NK-92 treated with Interleukin-12 subunit alpha and Interleukin-12 subunit beta, amount 100 ng/mL, for 24 hours (cell line): ENCODE data around the gene EXOC4.
"Not testable (repeated sequence)": the region's sequence is repeated elsewhere in the genome, so short reads cannot be mapped to it uniquely, and the experiment has no call there.

Source experiments
- DNase-seq: peaks from one replicate; lab custom pipeline; 2025; lab: John Stamatoyannopoulos, UW

EXOC4 gene

DNA sequence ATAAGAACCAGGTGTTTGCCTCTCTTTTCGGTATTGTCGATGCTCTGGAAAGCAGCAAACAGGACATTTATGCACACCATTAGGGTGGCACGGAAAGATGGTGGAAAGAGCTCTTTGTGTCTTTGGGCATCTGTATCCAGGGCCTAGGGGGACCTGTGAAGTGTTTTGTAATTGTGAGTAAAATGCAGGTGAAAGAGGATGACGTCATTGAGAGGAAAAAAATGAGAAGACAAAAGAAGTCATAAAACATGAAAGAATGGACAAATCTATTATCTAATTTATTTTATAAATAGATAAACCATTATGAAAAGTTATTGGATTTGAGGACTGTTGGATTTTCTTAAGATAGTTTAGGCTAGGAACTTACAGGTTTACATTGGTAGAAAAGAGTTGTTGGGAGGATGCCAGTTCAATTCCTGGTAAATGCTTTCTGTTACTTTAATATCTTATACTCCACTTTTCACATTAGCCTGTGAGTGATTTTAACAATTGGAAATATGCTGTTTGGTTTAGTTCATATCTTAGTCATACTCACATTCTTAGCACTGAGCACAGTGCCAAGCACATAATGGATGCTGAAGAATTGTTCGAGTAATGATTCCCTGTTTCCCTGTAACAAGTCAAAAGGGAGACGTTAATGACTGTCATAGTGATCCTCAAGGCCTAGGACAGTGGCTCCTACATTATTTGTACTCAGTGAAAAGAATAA is 62.6 kb downstream of the EXOC4 start:
- DNase-seq: no peak

DNA sequence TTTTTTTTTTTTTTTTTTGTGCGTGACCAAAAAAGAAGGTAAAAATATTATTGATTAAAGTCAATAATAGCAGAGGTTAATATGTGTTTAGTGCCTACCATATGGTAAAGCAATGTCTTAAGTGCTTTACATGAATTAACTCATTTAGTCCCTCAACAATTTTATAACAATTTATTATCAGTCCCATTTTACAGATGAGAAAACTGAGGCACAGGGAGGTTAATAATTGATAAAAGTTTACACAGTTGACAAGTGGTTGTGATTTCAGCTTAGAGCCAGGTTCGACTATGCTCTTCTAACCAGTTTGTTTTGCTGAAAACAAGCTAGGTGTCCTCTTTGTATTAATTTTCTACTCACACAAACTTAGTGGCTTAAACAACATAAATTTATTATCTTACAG is 67.0 kb downstream of the EXOC4 start:
- no peak for DNase-seq

- DNase-seq: no peak
Observed at GRCh38 chr7:133320891-133321290, 68.0 kb downstream of the EXOC4 start.

DNA sequence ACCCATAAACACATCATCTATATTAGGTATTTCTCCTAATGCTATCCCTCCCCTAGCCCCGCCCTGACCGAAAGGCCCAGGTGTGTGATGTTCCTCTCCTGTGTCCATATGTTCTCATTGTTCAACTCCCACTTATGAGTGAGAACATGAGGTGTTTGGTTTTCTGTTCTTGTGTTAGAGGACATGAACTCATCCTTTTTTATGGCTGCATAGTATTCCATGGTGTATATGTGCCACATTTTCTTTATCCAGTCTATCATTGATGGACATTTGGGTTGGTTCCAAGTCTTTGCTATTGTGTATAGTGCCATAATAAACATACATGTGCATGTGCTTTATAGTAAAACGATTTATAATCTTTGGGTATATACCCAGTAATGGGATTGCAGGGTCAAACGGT is 68.5 kb downstream of the EXOC4 start:
- DNase-seq: not testable (repeated sequence)

- DNase-seq: not testable (repeated sequence)
Observed at GRCh38 chr7:133326745-133327144, 73.9 kb downstream of the EXOC4 start.

DNA sequence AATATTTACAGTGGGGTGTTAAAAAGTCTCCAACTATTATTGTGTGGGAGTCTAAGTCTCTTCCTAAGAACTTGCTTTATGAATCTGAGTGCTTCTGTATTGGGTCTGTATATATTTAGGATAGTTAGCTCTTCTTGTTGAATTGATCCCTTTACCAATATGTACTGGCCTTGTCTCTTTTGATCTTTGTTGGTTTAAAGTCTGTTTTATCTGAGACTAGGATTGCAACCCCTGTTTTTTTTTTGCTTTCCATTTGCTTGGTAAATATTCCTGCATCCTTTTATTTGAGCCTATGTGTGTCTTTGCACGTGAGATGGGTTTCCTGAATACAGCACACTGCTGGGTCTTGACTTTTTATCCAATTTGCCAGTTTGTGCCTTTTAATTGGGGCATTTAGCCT is 75.1 kb downstream of the EXOC4 start:
- DNase-seq: not testable (repeated sequence)

DNA sequence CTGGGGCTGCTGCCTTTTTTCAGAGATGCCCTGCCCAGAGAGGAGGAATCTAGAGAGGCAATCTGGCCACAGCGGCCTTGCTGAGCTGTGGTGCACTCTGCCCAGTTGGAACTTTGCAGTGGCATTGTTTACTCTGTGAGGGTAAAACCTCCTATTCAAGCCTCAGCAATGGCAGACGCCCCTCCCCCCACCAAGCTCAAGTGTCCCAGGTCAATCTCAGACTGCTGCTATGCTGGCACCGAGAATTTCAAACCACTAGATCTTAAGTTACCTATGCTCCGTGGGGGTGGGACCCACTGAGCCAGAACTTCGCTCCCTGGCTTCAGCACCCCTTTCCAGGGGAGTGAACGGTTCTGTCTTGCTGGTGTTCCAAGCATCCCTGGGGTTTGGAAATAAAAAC is 77.2 kb downstream of the EXOC4 start:
- DNase-seq: no peak

GRCh38 chr7:133331861-133332260 is 79.0 kb downstream of the EXOC4 start:
- DNase-seq: no peak

DNA sequence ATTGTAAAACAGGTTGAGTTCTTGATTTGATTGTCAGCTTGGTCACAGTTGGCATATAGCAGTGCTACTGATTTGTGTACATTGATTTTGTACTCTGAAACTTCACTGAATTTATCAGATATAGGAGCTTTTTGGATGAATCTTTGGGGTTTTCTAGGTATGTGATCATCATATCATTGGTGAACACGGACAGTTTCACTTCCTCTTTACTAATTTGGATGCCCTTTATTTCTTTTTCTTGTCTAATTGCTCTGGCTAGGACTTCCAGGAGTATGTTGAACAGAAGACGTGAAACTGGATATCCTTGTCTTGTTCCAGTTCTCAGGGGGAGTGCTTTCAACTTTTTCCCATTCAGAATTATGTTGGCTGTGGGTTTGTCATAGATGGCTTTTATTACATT is 86.9 kb downstream of the EXOC4 start:
- no peak for DNase-seq

DNA sequence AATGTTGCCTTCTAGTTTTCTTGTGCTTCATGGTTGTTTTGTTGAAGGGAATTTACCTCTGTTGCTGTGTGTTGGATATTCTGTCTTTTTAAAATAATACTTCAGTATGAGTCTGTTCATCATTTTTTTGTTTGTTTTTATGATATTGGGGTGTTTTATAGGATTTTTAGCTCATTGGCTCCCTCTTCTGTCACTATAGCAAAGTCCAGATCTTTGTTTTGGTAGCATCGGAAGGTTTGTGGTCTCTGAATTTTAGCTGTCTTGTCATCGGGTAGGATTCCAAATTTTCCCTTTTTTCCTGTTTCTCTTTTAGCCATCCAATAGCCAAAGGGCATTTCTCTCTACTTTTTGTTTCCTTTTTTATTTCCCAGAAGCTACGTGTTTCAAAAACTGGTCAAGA is 91.4 kb downstream of the EXOC4 start:
- no peak for DNase-seq

- DNase-seq: no peak
Observed at GRCh38 chr7:133345690-133346421, 93.0 kb downstream of the EXOC4 start.

- DNase-seq: no peak
Observed at GRCh38 chr7:133348250-133348649, 95.4 kb downstream of the EXOC4 start.

GRCh38 chr7:133349101-133349500 is 96.2 kb downstream of the EXOC4 start:
- no peak for DNase-seq

DNA sequence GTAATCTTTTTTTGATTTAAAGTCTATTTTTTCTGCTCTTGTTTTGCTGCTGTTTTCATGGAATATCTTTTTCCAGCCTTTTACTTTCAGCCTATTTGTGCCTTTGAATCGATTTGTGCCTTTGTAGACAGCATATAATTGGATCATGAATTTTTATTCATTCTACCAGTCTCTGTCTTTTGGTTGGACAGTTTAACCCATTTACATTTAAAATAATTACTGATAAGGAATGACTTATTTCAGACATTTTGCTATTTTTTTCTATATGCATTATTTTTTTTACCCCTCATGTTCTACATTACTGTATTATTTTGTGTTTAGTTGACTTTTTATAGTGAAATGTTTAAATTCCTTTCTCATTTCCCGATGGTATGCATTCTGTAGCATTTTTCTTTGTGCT is 99.6 kb downstream of the EXOC4 start:
- DNase-seq: no peak

DNA sequence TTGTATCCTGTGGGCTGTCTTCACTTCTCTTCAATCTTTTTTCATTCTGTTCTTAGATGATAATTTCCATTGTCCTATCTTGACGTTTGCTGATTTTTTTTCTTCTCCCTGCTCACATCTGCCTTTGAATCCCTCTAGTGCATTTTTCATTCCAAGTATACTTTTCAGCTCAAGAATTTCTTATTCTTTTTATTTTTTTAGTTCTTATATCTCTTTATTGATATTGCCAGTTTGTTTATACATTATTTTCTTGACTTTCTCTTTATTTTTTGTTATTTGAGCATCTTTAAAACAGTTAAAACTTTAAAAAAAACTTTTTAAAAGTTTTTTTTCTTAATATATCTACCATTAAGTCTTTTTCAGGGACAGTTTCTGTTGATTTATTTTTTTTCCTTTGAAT is 100.9 kb downstream of the EXOC4 start:
- no peak for DNase-seq

DNA sequence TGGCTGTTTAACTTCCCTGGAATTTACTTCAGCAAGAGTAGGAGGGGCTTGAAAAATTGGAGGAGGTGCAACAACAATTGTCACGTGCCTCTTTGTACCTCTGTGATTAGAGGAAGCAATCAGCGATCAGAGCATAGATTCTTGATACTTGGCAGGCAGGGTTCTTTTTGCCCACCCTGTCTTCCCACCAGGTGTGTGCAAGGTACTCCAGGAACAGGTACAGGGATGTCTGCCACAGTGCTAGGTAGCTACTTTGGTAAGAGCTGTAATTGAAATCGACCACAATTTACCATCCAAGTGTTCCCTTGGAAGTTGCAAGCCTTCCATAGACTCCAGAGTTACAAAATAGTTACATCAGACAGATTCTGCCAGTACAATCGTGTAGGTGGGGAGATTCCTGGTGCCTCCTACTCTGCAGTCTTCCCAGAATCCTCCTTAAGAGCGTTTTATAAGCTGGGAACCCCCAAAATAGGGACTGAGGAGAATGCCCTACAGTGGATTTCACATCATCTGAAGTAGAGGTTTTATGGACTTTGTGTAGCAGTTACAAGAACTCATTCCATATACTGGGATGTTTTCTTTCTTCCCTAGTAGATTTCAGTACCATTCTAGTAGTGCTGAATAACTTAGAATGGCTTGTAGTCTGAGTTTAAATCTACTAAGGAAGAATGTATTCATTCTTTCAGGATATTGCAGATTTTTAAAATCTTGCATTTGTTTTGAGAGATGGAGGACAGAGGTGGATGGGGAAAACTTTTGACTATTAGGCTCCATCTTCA is 101.9 kb downstream of the EXOC4 start:
- no peak for DNase-seq

- no peak for DNase-seq
Observed at GRCh38 chr7:133355325-133355708, 102.4 kb downstream of the EXOC4 start.

- no peak for DNase-seq
Observed at GRCh38 chr7:133355822-133356221, 102.9 kb downstream of the EXOC4 start.

DNA sequence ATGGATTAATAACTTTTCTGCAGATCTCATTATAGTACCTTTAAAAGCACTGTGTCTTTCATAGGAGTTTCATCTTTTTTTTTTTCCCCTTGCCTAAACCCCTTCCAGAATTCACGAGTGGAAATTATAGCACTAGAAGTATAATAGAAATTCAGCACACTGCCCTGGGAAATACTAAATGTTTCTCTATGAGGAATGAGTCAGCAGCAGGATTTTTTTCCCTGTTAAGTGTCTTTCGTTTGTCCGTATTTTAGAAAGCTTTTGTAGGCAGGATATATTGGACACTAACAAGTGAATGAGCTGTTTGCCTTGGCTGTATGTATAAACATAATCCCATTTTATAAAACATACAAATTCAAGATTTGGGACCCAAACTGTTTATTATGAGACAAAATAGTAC is 105.8 kb downstream of the EXOC4 start:
- no peak for DNase-seq

DNA sequence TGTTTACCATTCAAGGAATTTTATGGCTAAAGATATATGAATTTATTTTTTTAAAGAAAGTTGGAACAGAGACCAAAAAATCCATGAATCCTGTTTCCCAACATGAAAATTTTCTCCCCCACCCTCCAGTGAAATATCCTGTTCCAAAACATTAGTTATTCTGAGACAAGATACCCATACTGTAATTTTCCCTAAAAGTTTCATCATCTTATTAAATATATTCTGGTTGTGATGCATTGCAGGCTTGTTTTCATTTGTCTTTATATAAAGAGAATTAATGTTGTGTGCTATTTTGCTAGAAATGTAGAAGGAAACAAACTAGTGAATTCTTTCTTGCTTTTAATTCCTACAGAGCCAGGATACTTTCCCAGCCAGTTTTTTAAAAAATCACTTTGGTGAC is 106.6 kb downstream of the EXOC4 start:
- DNase-seq: no peak

DNA sequence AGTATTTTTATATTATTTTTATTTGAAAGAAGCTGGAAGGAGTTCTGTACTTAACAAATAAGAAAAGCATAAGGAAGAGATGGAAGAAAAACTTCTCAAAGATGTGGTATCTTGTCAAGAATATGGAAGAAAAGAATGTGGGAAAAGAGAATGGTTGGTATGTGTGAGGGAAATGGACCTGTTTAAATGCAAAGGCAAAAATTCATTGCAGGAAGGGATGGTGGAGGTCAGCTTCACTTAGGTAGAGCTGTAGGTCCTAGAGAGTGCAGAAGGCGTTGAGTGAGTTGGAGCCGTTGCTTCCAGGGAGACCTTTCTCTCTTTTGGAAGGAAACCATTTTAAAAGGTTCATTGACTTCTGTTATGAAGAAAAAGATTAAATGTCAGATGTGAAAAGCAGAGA is 107.3 kb downstream of the EXOC4 start:
- no peak for DNase-seq

GRCh38 chr7:133361806-133362205 is 108.9 kb downstream of the EXOC4 start:
- no peak for DNase-seq
